ENCODE measurements around the gene SIKE1.

DNA sequence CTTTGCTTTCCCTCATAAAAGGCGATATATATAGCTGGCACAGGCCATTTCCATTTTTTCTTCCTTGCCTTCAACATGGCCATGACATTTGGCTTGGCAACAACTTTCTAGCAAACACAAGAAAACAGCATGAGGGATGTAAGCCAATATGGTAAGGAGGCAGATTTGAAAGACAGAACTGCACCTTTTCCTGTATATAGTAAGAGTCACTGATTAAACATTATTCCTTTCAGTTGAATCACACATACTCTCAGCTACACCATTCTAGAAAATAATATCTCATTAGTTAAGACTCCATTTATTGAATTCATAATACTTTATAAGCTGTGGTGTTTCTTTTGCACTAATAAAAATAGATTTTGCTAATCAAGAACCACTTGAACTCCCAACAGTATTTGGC lies 9.5 kb downstream of the SIKE1 start:
- TF ChIP-seq, protein P1, sequence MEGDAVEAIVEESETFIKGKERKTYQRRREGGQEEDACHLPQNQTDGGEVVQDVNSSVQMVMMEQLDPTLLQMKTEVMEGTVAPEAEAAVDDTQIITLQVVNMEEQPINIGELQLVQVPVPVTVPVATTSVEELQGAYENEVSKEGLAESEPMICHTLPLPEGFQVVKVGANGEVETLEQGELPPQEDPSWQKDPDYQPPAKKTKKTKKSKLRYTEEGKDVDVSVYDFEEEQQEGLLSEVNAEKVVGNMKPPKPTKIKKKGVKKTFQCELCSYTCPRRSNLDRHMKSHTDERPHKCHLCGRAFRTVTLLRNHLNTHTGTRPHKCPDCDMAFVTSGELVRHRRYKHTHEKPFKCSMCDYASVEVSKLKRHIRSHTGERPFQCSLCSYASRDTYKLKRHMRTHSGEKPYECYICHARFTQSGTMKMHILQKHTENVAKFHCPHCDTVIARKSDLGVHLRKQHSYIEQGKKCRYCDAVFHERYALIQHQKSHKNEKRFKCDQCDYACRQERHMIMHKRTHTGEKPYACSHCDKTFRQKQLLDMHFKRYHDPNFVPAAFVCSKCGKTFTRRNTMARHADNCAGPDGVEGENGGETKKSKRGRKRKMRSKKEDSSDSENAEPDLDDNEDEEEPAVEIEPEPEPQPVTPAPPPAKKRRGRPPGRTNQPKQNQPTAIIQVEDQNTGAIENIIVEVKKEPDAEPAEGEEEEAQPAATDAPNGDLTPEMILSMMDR (IDR thresholded peaks at IDR 0.05 in 2 of 3, conservative IDR thresholded peaks at IDR 0.05 in 1 of 3; ENCODE audit: borderline replicate concordance in 1 of 3, insufficient read depth in 1 of 3, low read depth in 2 of 3, low read length in 2 of 3): no peak
- no peak for TF ChIP-seq RAD21 (IDR thresholded peaks at IDR 0.05; ENCODE audit: low read depth)
- TF ChIP-seq POLR2A (IDR thresholded peaks at IDR 0.05; ENCODE audit: borderline replicate concordance, extremely low read depth, insufficient read depth, insufficient read length): no peak
- no peak for TF ChIP-seq EZH2 (IDR thresholded peaks at IDR 0.05)
- no peak for TF ChIP-seq CEBPB (IDR thresholded peaks at IDR 0.05; ENCODE audit: low read depth)
- TF ChIP-seq EZH2phosphoT487 (IDR thresholded peaks at IDR 0.05; ENCODE audit: borderline replicate concordance): no peak
- TF ChIP-seq, protein P2, sequence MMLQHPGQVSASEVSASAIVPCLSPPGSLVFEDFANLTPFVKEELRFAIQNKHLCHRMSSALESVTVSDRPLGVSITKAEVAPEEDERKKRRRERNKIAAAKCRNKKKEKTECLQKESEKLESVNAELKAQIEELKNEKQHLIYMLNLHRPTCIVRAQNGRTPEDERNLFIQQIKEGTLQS (IDR thresholded peaks at IDR 0.05): no peak
- no peak for TF ChIP-seq TCF7L2 (IDR thresholded peaks at IDR 0.05; ENCODE audit: borderline replicate concordance, extremely low read depth, insufficient read depth, insufficient read length)
- TF ChIP-seq POLR2AphosphoS5 (IDR thresholded peaks at IDR 0.05; ENCODE audit: low read depth, low read length): no peak
- TF ChIP-seq ZFX (IDR thresholded peaks at IDR 0.05): no peak

Measured in HCT116 (cell line).